ENCODE measurements around the gene IFITM5.

DNA sequence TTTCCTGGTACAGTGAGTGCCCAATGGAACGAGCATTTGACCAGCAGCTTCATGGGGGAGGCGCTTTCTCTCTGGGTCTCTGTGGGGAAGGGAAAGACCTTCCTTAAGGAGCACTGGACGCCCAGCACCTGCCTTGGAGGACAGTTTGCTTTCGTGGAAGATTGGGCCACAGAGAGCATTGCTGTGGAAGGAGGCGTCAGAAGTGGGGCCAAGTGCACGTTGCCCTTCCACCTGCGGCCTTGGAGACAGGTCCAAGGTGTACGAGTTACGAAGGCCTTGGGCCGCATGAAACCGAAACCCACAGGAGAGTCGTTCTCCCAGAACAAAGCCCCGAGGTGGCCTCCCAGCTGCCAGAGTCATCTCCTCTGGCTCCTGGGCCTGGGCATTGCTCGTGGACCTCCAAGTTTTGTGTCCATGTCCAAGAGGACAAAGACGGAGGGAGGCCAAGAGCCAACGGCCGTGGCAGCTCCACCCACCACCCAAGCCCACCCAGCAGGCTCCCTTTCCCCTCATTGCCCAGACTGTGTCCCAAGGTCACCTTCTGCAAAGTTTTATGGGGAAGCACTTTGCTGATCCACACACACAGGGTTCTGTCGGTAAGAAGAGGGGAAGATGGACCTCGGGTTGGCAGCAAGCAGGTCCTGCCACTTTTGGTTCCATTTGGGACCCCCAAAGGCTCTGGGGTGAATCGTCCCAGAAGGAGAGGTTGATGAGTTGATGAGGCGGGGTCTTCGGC lies 27.0 kb downstream of the IFITM5 start:
- TF ChIP-seq, protein P1, sequence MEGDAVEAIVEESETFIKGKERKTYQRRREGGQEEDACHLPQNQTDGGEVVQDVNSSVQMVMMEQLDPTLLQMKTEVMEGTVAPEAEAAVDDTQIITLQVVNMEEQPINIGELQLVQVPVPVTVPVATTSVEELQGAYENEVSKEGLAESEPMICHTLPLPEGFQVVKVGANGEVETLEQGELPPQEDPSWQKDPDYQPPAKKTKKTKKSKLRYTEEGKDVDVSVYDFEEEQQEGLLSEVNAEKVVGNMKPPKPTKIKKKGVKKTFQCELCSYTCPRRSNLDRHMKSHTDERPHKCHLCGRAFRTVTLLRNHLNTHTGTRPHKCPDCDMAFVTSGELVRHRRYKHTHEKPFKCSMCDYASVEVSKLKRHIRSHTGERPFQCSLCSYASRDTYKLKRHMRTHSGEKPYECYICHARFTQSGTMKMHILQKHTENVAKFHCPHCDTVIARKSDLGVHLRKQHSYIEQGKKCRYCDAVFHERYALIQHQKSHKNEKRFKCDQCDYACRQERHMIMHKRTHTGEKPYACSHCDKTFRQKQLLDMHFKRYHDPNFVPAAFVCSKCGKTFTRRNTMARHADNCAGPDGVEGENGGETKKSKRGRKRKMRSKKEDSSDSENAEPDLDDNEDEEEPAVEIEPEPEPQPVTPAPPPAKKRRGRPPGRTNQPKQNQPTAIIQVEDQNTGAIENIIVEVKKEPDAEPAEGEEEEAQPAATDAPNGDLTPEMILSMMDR (IDR thresholded peaks at IDR 0.05): no peak
- no peak for TF ChIP-seq EZH2 (IDR thresholded peaks at IDR 0.05; ENCODE audit: borderline replicate concordance, insufficient read depth, low read depth, low read length, poor library complexity, severe bottlenecking)
